Loucy (cell line): ENCODE data around the gene INSR.

Experiments used
- H2AFZ ChIP-seq: fragments of 200-600 bp; sonication (generic); 2 replicates; pipeline ENCODE4 v1.6.0; 2016; ENCODE audit warnings: antibody characterized with exemption, mild to moderate bottlenecking, low read length, moderate library complexity
- H3F3A ChIP-seq: fragments of 200-600 bp; 2 replicates; pipeline ENCODE4 v1.6.0; 2016; ENCODE audit warnings: antibody characterized with exemption, low read depth, mild to moderate bottlenecking
- H3K27me3 ChIP-seq: fragments of 200-600 bp; sonication (generic); 2 replicates; pipeline ENCODE4 v1.6.1; 2014; ENCODE audit warnings: low read length, mild to moderate bottlenecking; ENCODE audit not compliant: insufficient read depth, poor library complexity, severe bottlenecking
- H3K36me3 ChIP-seq: fragments of 200-600 bp; sonication (generic); 2 replicates; pipeline ENCODE4 v1.6.1; 2016; ENCODE audit warnings: low read length; ENCODE audit not compliant: insufficient read depth
- H3K4me1 ChIP-seq: fragments of 200-600 bp; sonication (generic); 2 replicates; pipeline ENCODE4 v1.5.1; 2014; ENCODE audit warnings: low read length, mild to moderate bottlenecking; ENCODE audit not compliant: insufficient read depth, poor library complexity, severe bottlenecking
- H3K4me2 ChIP-seq: fragments of 200-600 bp; sonication (generic); 2 replicates; pipeline ENCODE4 v1.6.0; 2014; ENCODE audit warnings: antibody characterized with exemption, low read length, low read depth, mild to moderate bottlenecking; ENCODE audit not compliant: poor library complexity, severe bottlenecking
- H3K4me3 ChIP-seq: fragments of 200-600 bp; sonication (generic); 2 replicates; pipeline ENCODE4 v1.5.1; 2014; ENCODE audit warnings: low read length, mild to moderate bottlenecking, mixed read lengths; ENCODE audit not compliant: poor library complexity, severe bottlenecking
- H3K79me2 ChIP-seq: fragments of 200-600 bp; sonication (generic); 2 replicates; pipeline ENCODE4 v1.6.1; 2014; ENCODE audit warnings: low read length; ENCODE audit not compliant: insufficient read depth
- H3K9ac ChIP-seq: fragments of 200-600 bp; sonication (generic); 2 replicates; pipeline ENCODE4 v1.6.0; 2014; ENCODE audit warnings: mild to moderate bottlenecking, low read depth, low read length, moderate library complexity; ENCODE audit not compliant: poor library complexity, severe bottlenecking
- H3K9me2 ChIP-seq: fragments of 200-600 bp; sonication (generic); replicated peaks from 2 replicates; pipeline ENCODE4 v1.6.1; 2016; ENCODE audit warnings: low read depth, low read length, mixed read lengths
- H3K9me3 ChIP-seq: fragments of 200-600 bp; sonication (generic); 2 replicates; pipeline ENCODE4 v1.6.1; 2014; ENCODE audit warnings: mild to moderate bottlenecking, antibody characterized with exemption, low read length, low read depth; ENCODE audit not compliant: insufficient read depth
- H4K20me1 ChIP-seq: fragments of 200-600 bp; sonication (generic); 2 replicates; pipeline ENCODE4 v1.6.0; 2014; ENCODE audit warnings: antibody characterized with exemption, low read length, mild to moderate bottlenecking; ENCODE audit not compliant: insufficient read depth, poor library complexity, severe bottlenecking
- EZH2phosphoT487 ChIP-seq: fragments of 200-600 bp; IDR thresholded peaks from 2 replicates; pipeline ENCODE4 v1.6.1; 2018; ENCODE audit warnings: antibody characterized with exemption, mild to moderate bottlenecking, moderate library complexity, borderline replicate concordance
- TF ChIP-seq, protein P1 (sequence below): fragments of 200-600 bp; sonication (generic); conservative IDR thresholded peaks from 2 replicates; pipeline ENCODE4 v1.5.1; 2014; ENCODE audit warnings: mild to moderate bottlenecking, antibody characterized with exemption, low read length

The INSR gene

DNA sequence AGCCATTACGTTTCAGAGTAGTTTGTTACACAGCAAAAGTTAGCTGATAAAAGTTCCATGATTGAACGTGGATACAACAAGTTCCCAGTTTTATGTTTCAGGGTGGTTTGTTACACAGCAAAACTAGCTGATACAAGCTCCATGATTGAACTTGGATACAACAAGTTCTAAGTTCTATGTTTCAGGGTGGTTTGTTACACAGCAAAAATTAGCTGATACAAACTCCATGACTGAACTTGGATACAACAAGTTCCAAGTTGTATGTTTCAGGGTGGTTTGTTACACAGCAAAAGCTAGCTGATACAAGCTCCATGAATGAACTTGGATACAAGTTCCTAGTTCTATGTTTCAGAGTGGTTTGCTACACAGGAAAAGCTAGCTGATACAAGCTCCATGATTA, 47.6 kb downstream of the INSR start:
- Histone ChIP-seq H3K9me2 (no peaks in the 10 kb centered on the region), H3K9me3 (no peaks in the 10 kb centered on the region), H2AFZ (no peak overlapping the region), H3K4me2 (no peak overlapping the region), H3K27me3 (no peaks in the 10 kb centered on the region), H4K20me1 (no peaks in the 10 kb centered on the region), H3K4me3 (no peak overlapping the region), H3K36me3 (no peaks in the 10 kb centered on the region), H3K4me1 (no peaks in the 10 kb centered on the region), H3K9ac (no peak overlapping the region), H3K79me2 (peaks cover 7% of the 10 kb centered on the region; the same call in 1 of the 2 replicates), H3F3A (no peaks in the 10 kb centered on the region)
- TF ChIP-seq, protein P1, sequence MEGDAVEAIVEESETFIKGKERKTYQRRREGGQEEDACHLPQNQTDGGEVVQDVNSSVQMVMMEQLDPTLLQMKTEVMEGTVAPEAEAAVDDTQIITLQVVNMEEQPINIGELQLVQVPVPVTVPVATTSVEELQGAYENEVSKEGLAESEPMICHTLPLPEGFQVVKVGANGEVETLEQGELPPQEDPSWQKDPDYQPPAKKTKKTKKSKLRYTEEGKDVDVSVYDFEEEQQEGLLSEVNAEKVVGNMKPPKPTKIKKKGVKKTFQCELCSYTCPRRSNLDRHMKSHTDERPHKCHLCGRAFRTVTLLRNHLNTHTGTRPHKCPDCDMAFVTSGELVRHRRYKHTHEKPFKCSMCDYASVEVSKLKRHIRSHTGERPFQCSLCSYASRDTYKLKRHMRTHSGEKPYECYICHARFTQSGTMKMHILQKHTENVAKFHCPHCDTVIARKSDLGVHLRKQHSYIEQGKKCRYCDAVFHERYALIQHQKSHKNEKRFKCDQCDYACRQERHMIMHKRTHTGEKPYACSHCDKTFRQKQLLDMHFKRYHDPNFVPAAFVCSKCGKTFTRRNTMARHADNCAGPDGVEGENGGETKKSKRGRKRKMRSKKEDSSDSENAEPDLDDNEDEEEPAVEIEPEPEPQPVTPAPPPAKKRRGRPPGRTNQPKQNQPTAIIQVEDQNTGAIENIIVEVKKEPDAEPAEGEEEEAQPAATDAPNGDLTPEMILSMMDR = no peak
- no peak for TF ChIP-seq EZH2phosphoT487

DNA sequence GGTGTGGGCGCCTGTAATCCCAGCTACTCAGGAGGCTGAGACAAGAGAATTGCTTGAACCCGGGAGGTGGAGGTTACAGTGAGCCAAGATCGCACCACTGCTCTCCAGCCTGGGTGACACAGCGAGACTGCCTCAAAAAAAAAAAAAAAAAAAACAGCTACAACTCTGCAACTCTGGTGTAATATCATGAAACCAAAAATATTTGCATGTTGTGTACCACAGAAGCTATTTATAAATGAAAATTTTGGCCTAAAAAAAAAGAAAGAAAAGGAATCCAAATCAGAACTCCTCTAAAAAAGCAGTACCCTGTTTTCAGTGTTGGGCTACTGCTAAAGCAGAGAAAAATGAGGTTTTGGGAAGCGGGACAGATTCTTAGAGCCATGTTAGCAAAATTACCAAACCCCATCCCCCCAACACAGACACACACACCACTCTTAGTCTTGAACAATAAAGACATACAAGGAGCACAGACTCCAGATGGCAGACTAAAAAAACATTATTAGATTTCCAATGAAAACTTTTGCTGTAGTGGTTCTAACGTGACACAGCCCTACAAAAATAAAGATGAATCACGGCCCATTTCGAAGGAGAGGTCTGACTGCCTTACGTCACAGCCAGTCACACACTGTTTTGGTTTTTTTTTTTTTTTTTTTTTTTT, 51.5 kb downstream of the INSR start:
- Histone ChIP-seq H3K9me2 (no peaks in the 10 kb centered on the region), H3K4me2 (no peak overlapping the region), H3K36me3 (no peaks in the 10 kb centered on the region), H4K20me1 (no peaks in the 10 kb centered on the region), H3K4me3 (no peak overlapping the region), H3K9ac (no peak overlapping the region), H3K4me1 (no peaks in the 10 kb centered on the region), H3K9me3 (peaks cover 3% of the 10 kb centered on the region; the same call in 1 of the 2 replicates), H3K27me3 (no peaks in the 10 kb centered on the region), H3K79me2 (peaks cover 8% of the 10 kb centered on the region; the same call in 1 of the 2 replicates), H2AFZ (no peak overlapping the region), H3F3A (no peaks in the 10 kb centered on the region)
- TF ChIP-seq, protein P1 = no peak
- TF ChIP-seq EZH2phosphoT487 = no peak

DNA sequence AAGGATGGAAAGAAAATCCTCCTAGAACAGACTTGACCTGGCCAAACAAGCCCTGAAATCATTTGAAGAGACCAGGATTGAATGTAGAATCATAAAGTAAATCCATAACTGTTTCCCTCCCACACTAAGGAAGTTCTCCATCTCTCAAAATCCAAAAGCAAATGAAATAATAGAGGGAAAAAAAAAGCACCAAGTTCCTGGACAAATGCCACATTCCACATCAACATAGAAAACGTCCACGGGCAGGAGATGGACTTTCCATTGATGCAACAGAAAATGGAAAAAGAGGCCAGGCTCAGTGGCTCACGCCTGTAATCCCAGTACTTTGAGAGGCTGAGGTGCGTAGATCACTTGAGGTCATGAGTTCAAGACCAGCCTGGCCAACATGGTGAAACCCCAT, 56.2 kb downstream of the INSR start:
- Histone ChIP-seq H3K4me2 (no peak overlapping the region), H3K9me2 (no peaks in the 10 kb centered on the region), H3K9ac (no peak overlapping the region), H3K79me2 (peaks cover 5% of the 10 kb centered on the region; the same call in 1 of the 2 replicates), H3K4me3 (no peak overlapping the region), H3K4me1 (no peaks in the 10 kb centered on the region), H3K9me3 (peaks cover 3% of the 10 kb centered on the region; the same call in 1 of the 2 replicates), H3F3A (no peaks in the 10 kb centered on the region), H4K20me1 (no peaks in the 10 kb centered on the region), H3K36me3 (no peaks in the 10 kb centered on the region), H3K27me3 (no peaks in the 10 kb centered on the region), H2AFZ (no peak overlapping the region)
- TF ChIP-seq EZH2phosphoT487 = no peak
- TF ChIP-seq, protein P1 = no peak
